Brain microvascular endothelial cell (primary cell): ENCODE measurements around the gene IKZF2.
A peak's percentile ranks its signal among the peaks of the same experiment; 100 is the strongest.

ENCODE experiments used
- DNase-seq: peaks from one replicate; pipeline ENCODE4 v3.0.0-alpha.2; 2020
- H3K27ac ChIP-seq: fragments of 250-450 bp; sonication (Bioruptor Pico); 2 replicates; pipeline ENCODE4 v1.5.1; 2020; ENCODE audit warnings: mild to moderate bottlenecking, moderate library complexity
- H3K27me3 ChIP-seq: fragments of 250-450 bp; sonication (Bioruptor Pico); replicated peaks from 2 replicates; pipeline ENCODE4 v1.5.1; 2020; ENCODE audit warnings: mild to moderate bottlenecking
- H3K36me3 ChIP-seq: fragments of 250-450 bp; sonication (Bioruptor Pico); replicated peaks from 2 replicates; pipeline ENCODE4 v1.5.1; 2020; ENCODE audit warnings: mild to moderate bottlenecking
- H3K4me3 ChIP-seq: 2 replicates; pipeline ENCODE4 v1.5.1; 2011; ENCODE audit warnings: low read depth, mild to moderate bottlenecking, control low read depth, low read length, moderate library complexity
- CTCF ChIP-seq: IDR thresholded peaks from 2 replicates; pipeline ENCODE4 v1.5.1; 2011; ENCODE audit warnings: low read depth, mild to moderate bottlenecking, moderate library complexity, low read length, control low read depth, inconsistent platforms; ENCODE audit errors: missing control alignments
- in situ Hi-C: cut with HindIII; loops from 2 replicates; pipeline ENCODE4 v1.10.0; 2017; ENCODE audit warnings: low sequenced_read_pairs, low pct_ligation_motif_present

IKZF2 gene

GRCh38 chr2:213089438-213089837, 62.0 kb downstream of the IKZF2 start:
- H3K4me3 ChIP-seq: no peak overlapping the region
- H3K27ac ChIP-seq: no peak overlapping the region
- no peak for TF ChIP-seq CTCF
- H3K27me3 ChIP-seq: no peaks in the 10 kb centered on the region
- peak; percentile 24 for DNase-seq
- H3K36me3 ChIP-seq: no peaks in the 10 kb centered on the region
- in situ Hi-C loops: no loop called here

- TF ChIP-seq CTCF: no peak
- in situ Hi-C loops: no loop called here
- Histone ChIP-seq H3K27ac (no peak overlapping the region), H3K27me3 (no peaks in the 10 kb centered on the region), H3K36me3 (no peaks in the 10 kb centered on the region), H3K4me3 (no peak overlapping the region)
- no peak for DNase-seq
These were observed 64.4 kb downstream of the IKZF2 start for GRCh38 chr2:213087040-213087439.

GRCh38 chr2:213086571-213086970, 64.8 kb downstream of the IKZF2 start:
- DNase-seq: no peak
- H3K36me3 ChIP-seq: no peaks in the 10 kb centered on the region
- H3K27ac ChIP-seq: no peak overlapping the region
- in situ Hi-C loops: no loop called here
- no peak for TF ChIP-seq CTCF
- no peak overlapping the region for H3K4me3 ChIP-seq
- H3K27me3 ChIP-seq: no peaks in the 10 kb centered on the region

GRCh38 chr2:213086050-213086449, 65.4 kb downstream of the IKZF2 start:
- DNase-seq: no peak
- Histone ChIP-seq H3K4me3 (no peak overlapping the region), H3K27me3 (no peaks in the 10 kb centered on the region), H3K27ac (no peak overlapping the region), H3K36me3 (no peaks in the 10 kb centered on the region)
- in situ Hi-C loops: no loop called here
- no peak for TF ChIP-seq CTCF

- Histone ChIP-seq H3K27me3 (no peaks in the 10 kb centered on the region), H3K27ac (no peak overlapping the region), H3K4me3 (no peak overlapping the region), H3K36me3 (no peaks in the 10 kb centered on the region)
- no peak for TF ChIP-seq CTCF
- no peak for DNase-seq
- in situ Hi-C loops: no loop called here
These were observed 65.9 kb downstream of the IKZF2 start for GRCh38 chr2:213085538-213085937.

GRCh38 chr2:213084261-213084660, 67.2 kb downstream of the IKZF2 start:
- Histone ChIP-seq H3K27me3 (no peaks in the 10 kb centered on the region), H3K27ac (no peak overlapping the region), H3K36me3 (no peaks in the 10 kb centered on the region), H3K4me3 (no peak overlapping the region)
- TF ChIP-seq CTCF: no peak
- DNase-seq: no peak
- in situ Hi-C loops: no loop called here
